HG03064 (cell line): ENCODE data around the gene GJC3.
"Not testable (repeated sequence)": the region's sequence is repeated elsewhere in the genome, so short reads cannot be mapped to it uniquely, and the experiment has no call there.

ENCODE experiments used
- ATAC-seq: cut with Tn5 transposase; IDR thresholded peaks from one replicate; pipeline ENCODE4 v1.9.1; 2021; ENCODE audit warnings: low read depth; ENCODE audit not compliant: unreplicated experiment

The GJC3 gene, protein sequence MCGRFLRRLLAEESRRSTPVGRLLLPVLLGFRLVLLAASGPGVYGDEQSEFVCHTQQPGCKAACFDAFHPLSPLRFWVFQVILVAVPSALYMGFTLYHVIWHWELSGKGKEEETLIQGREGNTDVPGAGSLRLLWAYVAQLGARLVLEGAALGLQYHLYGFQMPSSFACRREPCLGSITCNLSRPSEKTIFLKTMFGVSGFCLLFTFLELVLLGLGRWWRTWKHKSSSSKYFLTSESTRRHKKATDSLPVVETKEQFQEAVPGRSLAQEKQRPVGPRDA

DNA sequence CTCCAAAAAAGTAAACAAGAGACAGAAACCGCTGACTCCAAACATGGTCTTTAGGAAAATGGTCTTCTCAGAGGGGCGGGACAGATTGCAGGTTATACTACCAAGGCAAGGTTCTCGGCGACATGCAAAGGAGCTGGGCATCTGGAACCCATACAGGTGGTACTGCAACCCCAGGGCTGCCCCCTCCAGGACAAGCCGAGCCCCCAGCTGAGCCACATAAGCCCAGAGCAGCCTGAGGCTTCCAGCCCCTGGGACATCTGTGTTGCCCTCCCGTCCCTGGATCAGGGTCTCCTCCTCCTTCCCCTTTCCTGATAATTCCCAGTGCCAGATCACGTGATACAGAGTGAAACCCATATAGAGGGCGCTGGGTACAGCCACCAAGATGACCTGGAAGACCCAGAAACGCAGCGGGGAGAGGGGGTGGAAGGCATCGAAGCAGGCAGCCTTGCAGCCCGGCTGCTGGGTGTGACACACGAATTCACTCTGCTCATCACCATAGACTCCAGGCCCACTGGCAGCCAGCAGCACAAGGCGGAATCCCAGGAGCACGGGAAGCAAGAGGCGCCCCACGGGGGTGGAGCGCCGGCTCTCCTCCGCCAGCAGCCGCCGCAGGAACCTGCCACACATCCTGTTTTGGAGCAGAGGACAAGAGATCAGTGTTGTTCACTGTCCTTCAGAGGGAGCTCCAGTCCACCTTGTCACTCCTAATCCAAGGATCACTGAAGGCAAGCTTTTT is at the start of gene GJC3:
Gene GJC3 (minus strand): TSS at position 627 of the 736 bp plus-strand sequence. CDS start 0 bp downstream, at position 627.
- ATAC-seq, result no peak

GRCh38 chr7:99976626-99977025 is 47.2 kb upstream of the GJC3 start:
- no peak for ATAC-seq

DNA sequence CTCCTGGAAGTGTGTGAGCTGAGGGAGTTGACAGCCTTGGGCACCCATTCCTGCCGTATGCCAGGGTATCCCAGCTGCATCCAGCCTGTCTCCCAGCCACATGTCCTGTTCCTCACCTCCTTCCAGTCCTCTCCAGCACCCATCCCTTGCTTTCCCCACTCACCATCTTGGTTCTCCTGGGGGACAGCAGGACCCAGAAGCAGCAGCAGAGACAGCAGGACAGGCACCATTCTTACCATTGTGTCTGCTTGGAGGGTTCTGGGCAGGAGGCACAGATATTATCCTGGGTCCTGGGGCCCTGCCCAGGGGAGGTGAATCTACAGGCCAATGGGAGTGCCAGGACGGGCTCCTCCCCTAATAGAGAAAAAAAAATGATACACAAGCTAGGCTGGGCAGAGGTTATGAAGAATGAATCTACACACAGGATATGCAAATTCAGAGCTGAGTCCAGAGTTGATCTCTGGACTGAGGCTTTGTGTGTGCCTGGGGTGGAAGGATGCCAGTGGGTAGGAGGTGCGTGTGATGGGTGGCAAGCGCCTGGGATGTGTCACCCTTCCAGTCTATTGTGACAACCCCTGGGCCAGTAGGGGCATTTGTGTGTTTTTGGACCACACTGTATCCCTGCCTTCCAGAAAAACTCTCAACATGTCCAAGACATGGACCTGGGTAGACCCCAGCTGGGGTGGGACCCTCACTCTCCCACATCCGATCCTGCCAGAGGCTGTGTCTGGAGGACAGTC is 46.5 kb upstream of the GJC3 start, which contains the start of gene AZGP1:
Gene AZGP1 (minus strand): TSS at position 250 of the 740 bp plus-strand sequence. CDS start 11 bp downstream, at position 239.
- ATAC-seq, result no peak

DNA sequence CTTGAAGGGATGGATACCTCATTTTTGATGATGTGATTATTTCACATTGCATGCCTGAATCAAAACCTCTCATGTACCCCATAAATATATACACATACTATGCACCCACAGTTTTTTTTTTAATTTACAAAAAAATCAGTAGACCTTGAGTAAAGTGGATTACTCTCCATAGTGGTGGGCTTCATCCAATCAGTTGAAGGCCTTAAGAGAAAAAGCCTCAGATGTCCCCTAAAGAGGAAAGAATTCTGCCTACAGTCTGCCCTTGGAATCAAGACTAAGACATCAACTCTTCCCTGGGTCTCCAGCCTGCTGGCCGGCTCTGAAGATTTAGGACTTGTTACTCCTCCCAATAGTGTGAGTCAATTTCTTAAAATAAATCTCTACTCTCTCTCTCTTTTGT is 45.3 kb upstream of the GJC3 start:
- ATAC-seq, result no peak

DNA sequence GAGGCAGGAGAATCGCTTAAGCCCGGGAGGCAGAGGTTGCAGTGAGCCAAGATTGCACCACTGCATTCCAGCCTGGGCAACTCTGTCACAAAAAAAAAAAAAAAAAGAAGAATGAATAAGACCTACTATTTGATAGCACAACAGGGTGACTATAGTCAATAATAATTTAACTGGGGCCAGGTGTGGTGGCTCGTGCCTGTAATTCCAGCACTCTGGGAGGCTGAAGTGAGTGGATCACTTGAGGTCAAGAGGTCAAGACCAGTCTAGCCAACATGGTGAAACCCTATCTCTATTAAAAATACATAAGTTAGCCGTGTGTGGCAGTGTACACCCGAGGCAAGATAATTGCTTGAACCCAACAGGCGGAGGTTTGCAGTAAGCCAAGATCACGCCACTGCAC is 44.4 kb upstream of the GJC3 start:
- ATAC-seq, result not testable (repeated sequence)

DNA sequence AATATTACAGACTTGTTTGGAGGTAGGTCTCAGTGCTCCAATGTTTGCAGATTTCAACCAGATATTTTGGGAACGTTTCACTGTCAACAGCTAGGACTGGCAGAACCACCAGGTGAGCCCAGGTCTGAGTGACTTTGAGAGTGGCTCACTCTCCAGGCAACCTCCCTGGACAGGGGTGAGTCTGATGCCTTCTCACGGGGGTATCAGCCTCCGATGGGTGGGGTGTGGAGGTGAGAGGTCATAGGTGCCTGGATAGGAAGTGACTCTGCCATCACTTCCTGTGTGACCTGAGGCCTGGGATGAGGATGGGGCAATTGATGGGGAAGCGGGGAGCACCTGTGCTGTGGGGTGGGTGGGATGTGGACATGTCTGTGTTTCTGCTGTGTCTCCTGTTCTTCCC is 41.8 kb upstream of the GJC3 start:
- ATAC-seq, result no peak

- not testable (repeated sequence) for ATAC-seq
Measured at GRCh38 chr7:99969813-99970212, 40.4 kb upstream of the GJC3 start.

DNA sequence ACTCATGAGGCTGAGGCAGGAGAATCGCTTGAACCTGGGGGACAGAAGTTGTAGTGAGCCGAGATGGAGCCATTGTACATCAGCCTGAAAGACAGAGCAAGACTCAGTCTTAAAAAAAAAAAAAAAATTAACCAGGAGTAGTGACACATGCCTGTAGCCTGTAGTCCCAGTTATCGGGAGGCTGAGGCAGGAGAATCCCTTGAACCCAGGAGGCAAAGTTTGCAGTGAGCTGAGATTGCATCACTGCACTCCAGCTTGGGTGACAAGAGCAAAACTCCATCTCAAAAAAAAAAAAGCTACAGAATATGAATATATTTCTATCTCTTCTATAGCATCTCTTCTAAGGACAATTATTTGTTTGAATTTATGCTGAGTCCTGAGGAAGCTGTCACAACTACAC is 39.9 kb upstream of the GJC3 start:
- ATAC-seq, result no peak

DNA sequence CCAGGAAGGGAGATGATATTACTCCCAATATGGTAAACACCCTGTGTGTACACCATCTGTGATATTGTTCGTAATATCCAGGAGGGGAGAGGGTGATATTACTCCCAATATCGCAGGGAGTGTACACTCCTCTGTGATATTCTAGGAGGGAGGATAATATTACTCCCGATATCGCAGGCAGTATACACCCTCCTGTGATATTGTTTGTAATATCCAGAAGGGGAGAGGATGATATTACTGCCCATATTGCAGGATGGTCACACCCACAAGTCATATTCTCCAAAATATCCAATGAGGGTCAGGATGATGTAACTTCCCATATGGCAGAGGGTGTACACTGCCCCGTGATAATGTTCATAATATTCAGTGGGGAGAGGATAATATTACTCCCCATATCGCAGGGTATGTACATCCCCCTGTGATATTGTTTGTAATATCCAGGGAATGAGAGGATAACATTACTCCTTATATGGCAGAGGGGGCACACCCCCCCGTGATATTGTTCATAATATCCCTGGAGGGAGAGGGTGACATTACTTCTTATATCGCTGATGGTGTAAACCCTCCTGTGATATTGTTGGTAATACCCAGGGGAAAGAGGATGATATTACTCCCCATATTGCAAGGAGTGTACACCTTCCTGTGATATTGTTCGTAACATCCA is 29.3 kb upstream of the GJC3 start:
- ATAC-seq, result no peak

GRCh38 chr7:99955247-99955646 is 25.8 kb upstream of the GJC3 start:
- no peak for ATAC-seq

- not testable (repeated sequence) for ATAC-seq
Measured at GRCh38 chr7:99954643-99955042, 25.2 kb upstream of the GJC3 start.

DNA sequence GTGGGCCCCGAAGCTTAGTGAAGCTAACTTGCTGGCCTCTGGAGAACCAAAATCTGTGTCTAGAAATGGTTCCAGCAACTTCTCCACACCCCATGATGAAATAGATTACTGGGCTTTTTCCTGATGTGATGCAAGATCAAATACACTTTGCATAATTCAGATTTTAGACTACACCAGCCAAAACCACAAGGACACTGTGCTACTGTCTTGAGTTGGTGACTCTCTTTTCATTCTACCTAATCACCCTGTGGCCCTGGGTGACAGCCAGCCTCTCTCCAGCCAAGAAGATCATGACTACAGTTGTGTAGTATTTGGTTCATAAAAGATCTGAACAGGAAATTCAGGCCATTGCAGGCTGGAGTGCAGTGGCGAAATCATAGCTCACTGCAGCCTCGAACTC is 24.2 kb upstream of the GJC3 start:
- ATAC-seq, result no peak

DNA sequence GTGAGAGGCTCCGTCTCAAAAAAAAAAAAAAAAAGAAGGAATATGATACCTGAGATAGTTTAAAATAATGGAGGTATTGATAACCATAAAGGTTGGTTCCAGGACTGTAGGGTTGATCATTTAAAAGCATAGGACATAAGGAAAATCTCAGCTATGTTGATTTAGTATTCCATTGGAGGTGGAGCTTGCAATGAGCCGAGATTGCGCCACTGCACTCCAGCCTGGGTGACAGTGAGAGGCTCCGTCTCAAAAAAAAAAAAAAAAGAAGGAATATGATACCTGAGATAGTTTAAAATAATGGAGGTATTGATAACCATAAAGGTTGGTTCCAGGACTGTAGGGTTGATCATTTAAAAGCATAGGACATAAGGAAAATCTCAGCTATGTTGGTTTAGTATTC is 23.2 kb upstream of the GJC3 start:
- ATAC-seq, result not testable (repeated sequence)

GRCh38 chr7:99950819-99951218 is 21.4 kb upstream of the GJC3 start:
- ATAC-seq, result not testable (repeated sequence)

GRCh38 chr7:99949645-99950228 is 20.3 kb upstream of the GJC3 start:
- ATAC-seq, result no peak

DNA sequence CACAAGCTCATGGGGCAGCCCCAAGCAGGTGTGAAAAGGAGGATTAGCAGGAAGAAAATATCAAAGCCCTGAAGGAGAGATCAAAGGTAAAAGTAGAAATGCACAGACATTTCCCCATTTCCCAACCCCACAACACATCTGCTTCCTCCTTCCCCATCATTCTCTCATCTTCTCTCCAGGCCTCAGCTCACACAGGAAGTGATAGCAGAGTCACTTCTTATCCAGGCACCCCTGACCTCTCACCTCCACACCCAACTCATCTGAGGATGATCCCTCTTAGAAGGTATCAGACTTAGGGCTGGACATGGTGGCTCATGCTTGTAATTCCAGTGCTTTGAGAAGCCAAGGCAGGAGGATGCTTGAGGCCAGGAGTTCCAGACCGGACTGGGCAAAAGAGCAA is 18.2 kb upstream of the GJC3 start:
- ATAC-seq, result no peak

DNA sequence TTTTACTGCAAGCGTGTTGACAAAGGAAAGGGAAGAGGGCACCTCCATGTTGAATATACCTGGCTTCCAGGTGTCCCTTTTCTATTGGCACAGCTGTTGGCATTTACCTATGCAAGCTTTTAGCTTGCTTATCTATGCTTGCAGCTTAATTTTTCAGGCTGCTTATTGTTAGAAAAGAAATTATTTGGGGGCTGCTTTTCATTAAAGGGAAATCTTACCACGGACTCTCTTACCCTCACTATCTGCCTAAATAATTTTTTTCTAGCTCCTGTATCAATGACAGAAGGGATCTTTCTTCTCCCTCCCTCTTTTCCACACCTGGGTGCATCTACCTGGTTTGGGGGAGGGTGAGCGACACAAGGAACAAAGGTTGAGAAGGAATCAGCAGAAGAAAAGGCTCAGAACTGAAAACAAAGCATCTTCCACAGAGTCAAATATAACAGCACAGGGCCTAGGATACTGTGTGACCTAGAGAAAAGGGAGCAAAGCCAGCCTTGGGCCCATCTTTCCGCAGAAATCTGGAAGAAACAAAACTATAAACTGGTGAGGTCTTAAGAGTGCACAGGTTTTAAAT is 15.2 kb upstream of the GJC3 start:
- ATAC-seq, result no peak

- ATAC-seq, result no peak
Measured at GRCh38 chr7:99943641-99944496, 14.4 kb upstream of the GJC3 start.

- no peak for ATAC-seq
Measured at GRCh38 chr7:99938296-99938695, 8.9 kb upstream of the GJC3 start.
